ENCODE data around the gene CRAMP1.

Gene CRAMP1

GRCh38 chr16:1700246-1700645, 88.1 kb downstream of the CRAMP1 start:
- TF ChIP-seq SIN3A (IDR thresholded peaks at IDR 0.05; ENCODE audit: borderline replicate concordance, insufficient read depth, low read length) (no peak), TAF1 (IDR thresholded peaks at IDR 0.05; ENCODE audit: borderline replicate concordance, insufficient read depth, low read length) (no peak), POLR2AphosphoS5 (IDR thresholded peaks at IDR 0.05; ENCODE audit: low read depth, low read length) (no peak), FOXP2 (optimal IDR thresholded peaks at IDR 0.05; ENCODE audit: borderline replicate concordance, extremely low read depth, extremely low read length, insufficient read depth) (no peak), REST (IDR thresholded peaks at IDR 0.05; ENCODE audit: insufficient read depth in 1 of 2, low read depth in 2 of 2, low read length in 2 of 2) (no peak)

GRCh38 chr16:1701216-1701878, 89.2 kb downstream of the CRAMP1 start:
- no peak for TF ChIP-seq FOXP2 (optimal IDR thresholded peaks at IDR 0.05; ENCODE audit: borderline replicate concordance, extremely low read depth, extremely low read length, insufficient read depth)
- TF ChIP-seq REST (IDR thresholded peaks at IDR 0.05; ENCODE audit: insufficient read depth in 1 of 2, low read depth in 2 of 2, low read length in 2 of 2), result no peak
- no peak for TF ChIP-seq SIN3A (IDR thresholded peaks at IDR 0.05; ENCODE audit: borderline replicate concordance, insufficient read depth, low read length)

- TF ChIP-seq POLR2AphosphoS5 (IDR thresholded peaks at IDR 0.05; ENCODE audit: low read depth, low read length), result peak; percentile 91; the same call in 1 of the 2 replicates
- TF ChIP-seq TAF1 (IDR thresholded peaks at IDR 0.05; ENCODE audit: borderline replicate concordance, insufficient read depth, low read length), result peak; percentile 86
- TF ChIP-seq FOXP2 (optimal IDR thresholded peaks at IDR 0.05; ENCODE audit: borderline replicate concordance, extremely low read depth, extremely low read length, insufficient read depth), result peak; percentile 80
- 0 out of 2 replicates have a peak, but pooled peaks have one; percentile 45 for TF ChIP-seq SIN3A (IDR thresholded peaks at IDR 0.05; ENCODE audit: borderline replicate concordance, insufficient read depth, low read length)
- TF ChIP-seq REST (IDR thresholded peaks at IDR 0.05; ENCODE audit: insufficient read depth in 1 of 2, low read depth in 2 of 2, low read length in 2 of 2), result 0 out of 4 replicates have a peak, but pooled peaks of 1 of the 2 experiments have one; percentile 16
Observed at GRCh38 chr16:1705688-1706385, 93.7 kb downstream of the CRAMP1 start, which contains the start of gene MAPK8IP3. Gene MAPK8IP3, plus strand, starts transcription at chr16:1706195. Its CDS starts 145 bp downstream, at chr16:1706340.

GRCh38 chr16:1706386-1707192, 94.4 kb downstream of the CRAMP1 start:
- TF ChIP-seq REST (IDR thresholded peaks at IDR 0.05; ENCODE audit: insufficient read depth in 1 of 2, low read depth in 2 of 2, low read length in 2 of 2) (no peak), TAF1 (IDR thresholded peaks at IDR 0.05; ENCODE audit: borderline replicate concordance, insufficient read depth, low read length) (no peak), POLR2AphosphoS5 (IDR thresholded peaks at IDR 0.05; ENCODE audit: low read depth, low read length) (no peak), SIN3A (IDR thresholded peaks at IDR 0.05; ENCODE audit: borderline replicate concordance, insufficient read depth, low read length) (no peak)
